Measurements from ENCODE around the gene DMAP1. TPM values are rescaled to one million over a fixed set of nuclear protein-coding genes. Genes with fewer than 3 reads are reported as not detected.

Gene DMAP1
- total RNA-seq, 2 donors from 2014 or later = 23.0 to 32.1 TPM

DNA sequence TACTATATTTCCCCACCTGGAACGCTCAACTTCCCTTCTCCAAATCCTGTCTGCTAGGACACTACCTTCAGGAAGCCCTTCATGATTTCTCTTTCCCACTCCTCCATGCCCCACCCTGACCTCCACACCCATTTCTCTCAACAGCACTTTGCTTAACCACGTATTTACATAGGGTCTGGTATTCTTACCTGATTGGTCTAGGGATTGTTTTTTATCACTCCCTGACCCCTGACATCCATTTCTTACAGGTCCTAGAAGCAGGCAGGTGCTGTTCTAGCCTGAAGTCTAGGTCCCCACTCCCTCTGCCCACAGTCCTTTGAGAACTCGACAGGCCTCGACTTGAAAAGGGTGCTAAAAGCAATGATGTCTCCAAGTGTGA is 47.5 kb downstream of the DMAP1 start:
- DNase-seq (ENCODE audit: low spot score) = no peak
- Histone ChIP-seq H3K36me3 (no peaks in the 10 kb centered on the region), H3K9me3 (no peaks in the 10 kb centered on the region), H3K4me3 (no peak overlapping the region), H3K27ac (no peak overlapping the region), H3K4me1 (peaks cover 0 to 8% of the 10 kb centered on the region in 2 donors), H3K27me3 (no peaks in the 10 kb centered on the region)
- TF ChIP-seq, protein P1, sequence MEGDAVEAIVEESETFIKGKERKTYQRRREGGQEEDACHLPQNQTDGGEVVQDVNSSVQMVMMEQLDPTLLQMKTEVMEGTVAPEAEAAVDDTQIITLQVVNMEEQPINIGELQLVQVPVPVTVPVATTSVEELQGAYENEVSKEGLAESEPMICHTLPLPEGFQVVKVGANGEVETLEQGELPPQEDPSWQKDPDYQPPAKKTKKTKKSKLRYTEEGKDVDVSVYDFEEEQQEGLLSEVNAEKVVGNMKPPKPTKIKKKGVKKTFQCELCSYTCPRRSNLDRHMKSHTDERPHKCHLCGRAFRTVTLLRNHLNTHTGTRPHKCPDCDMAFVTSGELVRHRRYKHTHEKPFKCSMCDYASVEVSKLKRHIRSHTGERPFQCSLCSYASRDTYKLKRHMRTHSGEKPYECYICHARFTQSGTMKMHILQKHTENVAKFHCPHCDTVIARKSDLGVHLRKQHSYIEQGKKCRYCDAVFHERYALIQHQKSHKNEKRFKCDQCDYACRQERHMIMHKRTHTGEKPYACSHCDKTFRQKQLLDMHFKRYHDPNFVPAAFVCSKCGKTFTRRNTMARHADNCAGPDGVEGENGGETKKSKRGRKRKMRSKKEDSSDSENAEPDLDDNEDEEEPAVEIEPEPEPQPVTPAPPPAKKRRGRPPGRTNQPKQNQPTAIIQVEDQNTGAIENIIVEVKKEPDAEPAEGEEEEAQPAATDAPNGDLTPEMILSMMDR (IDR thresholded peaks at IDR 0.05) = no peak

DNA sequence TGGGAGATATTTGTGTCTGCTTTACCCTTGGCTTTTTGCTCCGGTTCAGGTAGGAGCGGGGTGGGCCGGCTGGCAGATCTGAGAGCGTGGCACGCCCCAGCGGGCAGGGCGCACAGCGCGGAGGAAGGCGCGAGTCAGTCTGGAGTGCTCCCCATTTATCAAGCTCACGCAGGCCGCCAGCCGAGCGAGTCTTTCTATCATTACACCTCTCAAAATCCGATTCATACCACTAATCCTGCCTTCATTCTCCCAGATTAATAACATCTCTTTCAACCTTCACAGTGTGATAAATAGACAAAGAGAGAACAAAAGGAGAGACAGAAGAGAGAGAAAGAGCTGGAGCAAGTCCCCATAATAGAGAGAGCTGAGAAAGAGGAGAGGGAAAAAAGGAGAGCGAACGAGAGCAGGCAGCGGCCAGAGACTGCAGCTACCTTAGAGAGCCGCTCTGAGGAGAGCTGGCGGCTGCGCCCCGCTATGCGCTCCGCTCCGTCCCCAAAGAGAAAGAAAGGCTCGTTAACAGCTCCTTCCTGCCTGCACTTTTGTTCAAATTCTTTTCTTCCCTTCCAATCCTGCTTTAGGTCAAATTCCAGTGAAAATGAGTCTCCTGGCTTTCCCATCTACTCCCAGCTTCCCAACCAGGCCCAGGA is 48.0 kb downstream of the DMAP1 start:
- no peak for DNase-seq (ENCODE audit: low spot score)
- no peak overlapping the region for H3K4me3 ChIP-seq
- H3K4me1 ChIP-seq = peaks cover 0 to 8% of the 10 kb centered on the region in 2 donors
- no peaks in the 10 kb centered on the region for H3K36me3 ChIP-seq
- H3K9me3 ChIP-seq = no peaks in the 10 kb centered on the region
- no peak overlapping the region for H3K27ac ChIP-seq
- no peaks in the 10 kb centered on the region for H3K27me3 ChIP-seq
- TF ChIP-seq, protein P1 (IDR thresholded peaks at IDR 0.05) = no peak

DNA sequence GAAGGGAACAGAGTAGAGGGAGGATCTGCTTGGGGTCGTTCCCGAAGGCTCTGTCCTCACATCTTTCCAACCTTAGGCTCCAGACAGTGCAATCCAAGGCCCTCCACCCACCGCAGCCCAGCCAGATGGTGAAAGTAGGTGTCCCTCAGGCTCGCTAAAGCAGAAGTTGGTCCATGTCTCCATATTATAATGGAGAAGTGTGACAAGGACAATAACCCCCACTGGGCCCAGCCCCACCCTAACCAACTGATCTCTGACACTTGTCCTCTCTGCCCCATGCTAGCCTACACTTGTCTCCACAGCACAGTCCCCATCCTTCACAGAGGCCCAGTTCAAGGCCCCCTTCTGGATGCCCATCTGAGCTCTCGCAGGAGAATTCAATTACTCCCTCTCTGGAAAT is 48.7 kb downstream of the DMAP1 start:
- no peak overlapping the region for H3K27ac ChIP-seq
- no peak overlapping the region for H3K4me3 ChIP-seq
- H3K27me3 ChIP-seq = no peaks in the 10 kb centered on the region
- peaks cover 0 to 8% of the 10 kb centered on the region in 2 donors for H3K4me1 ChIP-seq
- no peaks in the 10 kb centered on the region for H3K9me3 ChIP-seq
- no peaks in the 10 kb centered on the region for H3K36me3 ChIP-seq
- DNase-seq (ENCODE audit: low spot score) = no peak
- TF ChIP-seq, protein P1 (IDR thresholded peaks at IDR 0.05) = no peak

DNA sequence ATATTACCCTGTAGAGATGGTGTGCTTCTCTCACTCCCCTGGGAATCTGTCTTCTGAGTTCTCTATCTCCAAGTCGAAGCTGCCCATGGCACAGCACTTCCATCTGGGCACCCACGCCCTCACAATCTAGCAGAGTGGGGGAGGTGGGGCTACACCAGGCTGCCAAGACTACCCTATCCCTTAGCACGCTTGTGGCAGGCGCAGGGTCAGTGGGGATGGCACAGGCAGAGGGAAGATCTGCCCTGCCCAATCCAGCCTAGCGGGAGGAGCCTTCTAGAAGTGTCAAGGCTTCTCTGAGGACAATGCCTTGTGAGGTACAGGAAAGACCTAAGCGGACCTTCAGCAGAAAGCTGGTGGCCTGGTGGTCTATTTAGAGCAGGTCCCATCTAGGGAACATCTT is 49.1 kb downstream of the DMAP1 start:
- no peak for DNase-seq (ENCODE audit: low spot score)
- no peaks in the 10 kb centered on the region for H3K27me3 ChIP-seq
- TF ChIP-seq, protein P1 (IDR thresholded peaks at IDR 0.05) = no peak
- no peak overlapping the region for H3K4me3 ChIP-seq
- no peaks in the 10 kb centered on the region for H3K36me3 ChIP-seq
- H3K4me1 ChIP-seq = peaks cover 0 to 8% of the 10 kb centered on the region in 2 donors
- no peaks in the 10 kb centered on the region for H3K9me3 ChIP-seq
- no peak overlapping the region for H3K27ac ChIP-seq

DNA sequence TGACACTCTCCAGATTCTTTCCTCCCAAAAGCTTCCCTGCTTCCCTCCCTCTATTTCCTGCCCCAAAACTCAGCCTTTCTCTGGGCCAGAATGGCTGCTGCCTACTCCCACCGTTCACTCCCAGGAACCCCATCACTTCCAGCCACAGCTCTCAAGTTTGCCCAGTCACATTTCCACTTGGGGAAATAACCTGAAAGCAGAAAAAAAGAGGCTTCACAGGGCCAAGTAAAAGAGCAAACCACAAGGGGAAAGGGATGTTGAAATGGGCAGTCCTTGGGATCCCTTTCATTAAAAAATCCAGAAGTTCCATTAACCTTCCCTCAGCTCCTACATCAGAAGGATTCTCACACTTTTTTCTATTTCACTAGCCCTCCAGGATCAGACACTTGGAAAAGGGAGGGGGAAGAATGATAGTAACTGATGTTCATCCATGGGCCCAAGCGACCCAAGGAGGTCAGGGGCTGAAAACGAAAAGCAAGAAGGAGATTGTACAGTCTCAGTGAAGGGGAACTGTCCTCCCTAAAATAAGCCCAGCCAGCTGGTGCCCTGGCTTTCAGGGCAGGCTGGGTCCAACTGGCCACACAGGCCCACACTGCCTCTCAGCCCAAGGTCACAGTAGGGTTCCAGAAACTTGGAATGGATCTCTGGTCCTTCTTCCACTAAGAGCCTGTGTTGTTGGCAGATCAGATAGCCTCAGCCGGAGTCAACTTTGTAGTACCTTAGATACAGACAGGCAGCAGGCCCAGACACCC is 49.7 kb downstream of the DMAP1 start:
- no peaks in the 10 kb centered on the region for H3K36me3 ChIP-seq
- no peak for DNase-seq (ENCODE audit: low spot score)
- no peak overlapping the region for H3K4me3 ChIP-seq
- H3K27ac ChIP-seq = no peak overlapping the region
- TF ChIP-seq, protein P1 (IDR thresholded peaks at IDR 0.05) = no peak
- no peaks in the 10 kb centered on the region for H3K27me3 ChIP-seq
- no peaks in the 10 kb centered on the region for H3K9me3 ChIP-seq
- H3K4me1 ChIP-seq = peaks cover 0 to 8% of the 10 kb centered on the region in 2 donors
